HepG2 (cell line): ENCODE measurements around the gene MALRD1. TPM values are rescaled to one million over a fixed set of nuclear protein-coding genes. Genes with fewer than 3 reads are reported as not detected.

ENCODE experiments used
- ATAC-seq: fragments of 200-7000 bp; cut with Tn5 transposase; 3 replicates; pipeline ENCODE4 v1.9.1; 2020; ENCODE audit warnings: mild to moderate bottlenecking, moderate library complexity
- BruUV-seq: library from RNA; stranded (reverse); fragments of 400-500 nt; replicated peaks from 2 replicates; lab custom pipeline; 2021; lab: Mats Ljungman, UMichigan
- CTCF ChIA-PET: fragments of 300-600 bp; formaldehyde crosslinking; extraction: SDS; loops from one replicate; lab custom pipeline; 2021; ENCODE audit warnings: low total read pairs, inconsistent platforms, low intra/inter-chr PET ratio; lab: Yijun Ruan, JAX
- POLR2A ChIA-PET: fragments of 350-600 bp; sonication (Branson Sonifier 250); formaldehyde crosslinking; loops from one replicate; lab custom pipeline; 2020; ENCODE audit warnings: antibody characterized with exemption, inconsistent platforms; lab: Yijun Ruan, JAX
- DNase-seq: peaks from one replicate; pipeline ENCODE4 v3.0.0-alpha.2; 2015; ENCODE audit warnings: low spot score
- FAIRE-seq: peaks from 3 replicates; lab custom pipeline; 2011; peaks lifted over from hg19 to GRCh38; lab: Jason Lieb, UNC
- H2AFZ ChIP-seq: one replicate; pipeline ENCODE4 v1.6.1; 2011; ENCODE audit warnings: low read length, inconsistent platforms
- H3K27ac ChIP-seq: fragments of 300-600 bp; 3 replicates; pipeline ENCODE4 v1.8.0; 2011; ENCODE audit warnings: mixed run types, mild to moderate bottlenecking, mixed read lengths, low read length, inconsistent platforms; ENCODE audit not compliant: insufficient read depth; ENCODE audit errors: extremely low read length
- H3K27me3 ChIP-seq, 2 experiments: fragments of 200-600 bp in 1 of 2; 2 replicates in 1 of 2; 3 replicates in 1 of 2; pipeline versions ENCODE4 v1.6.0 to v1.8.0; 2011; ENCODE audit warnings: low read length in 2 of 2, mild to moderate bottlenecking in 2 of 2, moderate library complexity in 2 of 2, inconsistent platforms in 1 of 2; ENCODE audit not compliant: insufficient read depth in 2 of 2, control insufficient read depth in 1 of 2
- H3K36me3 ChIP-seq, 2 experiments: fragments of 200-600 bp in 1 of 2; replicated peaks in 1 of 2; 2 replicates in 1 of 2; 3 replicates in 1 of 2; pipeline versions ENCODE4 v1.5.1 to v1.8.0; 2011; ENCODE audit warnings: low read length in 2 of 2, inconsistent platforms in 1 of 2; ENCODE audit not compliant: insufficient read depth in 2 of 2, control insufficient read depth in 1 of 2
- H3K4me1 ChIP-seq: 2 replicates; pipeline ENCODE4 v1.5.1; 2012; ENCODE audit warnings: low read length, inconsistent platforms; ENCODE audit not compliant: insufficient read depth
- H3K4me2 ChIP-seq: 2 replicates; pipeline ENCODE4 v1.6.0; 2011; ENCODE audit warnings: low read depth, low read length, inconsistent platforms
- H3K4me3 ChIP-seq, 3 experiments: fragments of 200-600 bp in 1 of 3; sonication (generic), shearing (Covaris generic) in 1 of 3; replicated peaks in 1 of 3; 2 replicates each; pipeline ENCODE4 v1.5.1; 2011 to 2016; ENCODE audit warnings: low read length in 3 of 3, inconsistent platforms in 2 of 3, low read depth in 2 of 3, mild to moderate bottlenecking in 2 of 3, control low read depth in 1 of 3, mixed read lengths in 1 of 3; ENCODE audit not compliant: insufficient read depth in 1 of 3
- H3K79me2 ChIP-seq: one replicate; pipeline ENCODE4 v1.6.1; 2011; ENCODE audit warnings: low read length, inconsistent platforms; ENCODE audit not compliant: insufficient read depth
- H3K9ac ChIP-seq: 2 replicates; pipeline ENCODE4 v1.6.0; 2011; ENCODE audit warnings: mild to moderate bottlenecking, low read depth, low read length, inconsistent platforms; ENCODE audit not compliant: insufficient read depth
- H3K9me3 ChIP-seq: 2 replicates; pipeline ENCODE4 v1.5.1; 2012; ENCODE audit warnings: mild to moderate bottlenecking, low read length
- H4K20me1 ChIP-seq: 2 replicates; pipeline ENCODE4 v1.6.0; 2011; ENCODE audit warnings: inconsistent platforms, mild to moderate bottlenecking, low read length, moderate library complexity; ENCODE audit not compliant: insufficient read depth
- AGO2 ChIP-seq: fragments of 200-400 bp; formaldehyde crosslinking; optimal IDR thresholded peaks from 2 replicates; pipeline ENCODE3; 2017; ENCODE audit warnings: mild to moderate bottlenecking, low read depth, low read length, moderate library complexity
- CHD2 ChIP-seq: IDR thresholded peaks from 2 replicates; pipeline ENCODE4 v1.6.1; 2011; ENCODE audit warnings: low read depth, low read length, improper control_type of control experiment
- MAF1 ChIP-seq: sonication (generic); formaldehyde crosslinking; IDR thresholded peaks from 2 replicates; pipeline ENCODE4 v1.5.0; 2020; ENCODE audit warnings: missing genetic modification reagents, borderline replicate concordance
- NR1H2 ChIP-seq: sonication (generic); formaldehyde crosslinking; IDR thresholded peaks from 2 replicates; pipeline ENCODE4 v1.8.1; 2022; ENCODE audit warnings: low read depth, missing genetic modification reagents, borderline replicate concordance
- PRMT3 ChIP-seq: sonication (generic); formaldehyde crosslinking; IDR thresholded peaks from 2 replicates; pipeline ENCODE4 v1.8.1; 2022; ENCODE audit warnings: low read depth, mild to moderate bottlenecking, moderate library complexity, missing genetic modification reagents, borderline replicate concordance
- SMC3 ChIP-seq: IDR thresholded peaks from 2 replicates; pipeline ENCODE4 v1.6.1; 2011; ENCODE audit warnings: low read length, improper control_type of control experiment
- STAT5B ChIP-seq: sonication (generic); formaldehyde crosslinking; IDR thresholded peaks from 2 replicates; pipeline ENCODE4 v1.4.0; 2020; ENCODE audit warnings: missing genetic modification reagents
- U2AF1 ChIP-seq: fragments of 200-400 bp; formaldehyde crosslinking; optimal IDR thresholded peaks from 2 replicates; pipeline ENCODE3; 2017; ENCODE audit warnings: mild to moderate bottlenecking, low read depth, low read length
- ZBTB20 ChIP-seq: sonication (generic); formaldehyde crosslinking; IDR thresholded peaks from 2 replicates; pipeline ENCODE4 v1.8.1; 2023; ENCODE audit warnings: missing genetic modification reagents, low read depth, mild to moderate bottlenecking, borderline replicate concordance
- ZFP37 ChIP-seq: sonication (generic); formaldehyde crosslinking; IDR thresholded peaks from 2 replicates; pipeline ENCODE4 v1.4.0; 2020; ENCODE audit warnings: missing genetic modification reagents, borderline replicate concordance
- ZNF776 ChIP-seq: sonication (generic); formaldehyde crosslinking; IDR thresholded peaks from 2 replicates; pipeline ENCODE4 v1.4.0; 2020; ENCODE audit warnings: mild to moderate bottlenecking, missing genetic modification reagents
- ZSCAN22 ChIP-seq: sonication (generic); formaldehyde crosslinking; IDR thresholded peaks from 2 replicates; pipeline ENCODE4 v1.4.0; 2020; ENCODE audit warnings: mild to moderate bottlenecking, missing genetic modification reagents
- WGBS: methylation state at CpG from one replicate; pipeline ENCODE4 v1.1.6; 2017; ENCODE audit warnings: low lambda C conversion rate; 5-methylcytosine and 5-hydroxymethylcytosine counted together
- in situ Hi-C: cut with HindIII; loops from 2 replicates; pipeline ENCODE4 v1.10.0; 2017; ENCODE audit warnings: low pct_unique_long_range_greater_than_20kb; ENCODE audit not compliant: extremely low pct_ligation_motif_present
- intact Hi-C: fragments of 100-400 bp; cut with micrococcal nuclease; formaldehyde crosslinking; loops from one replicate; pipeline ENCODE4 v1.10.0; 2022; ENCODE audit not compliant: unreplicated experiment
- polyA plus RNA-seq, 8 experiments: library from polyadenylated mRNA; depleted of rRNA in 3 of 8; stranded (reverse) in 7 of 8; unstranded in 1 of 8; fragments of >200 nt; fragmentation: Illumina TruSeq in 4 of 8; extraction: Trizol in 4 of 8; gene quantifications; 2 replicates each; pipeline versions ENCODE4 v1.2.1 to v1.2.3, GENCODE V29; 2011 to 2016; ENCODE audit warnings: low read depth in 4 of 8, missing spikeins in 1 of 8, mixed read lengths in 1 of 8; ENCODE audit not compliant: insufficient read depth in 1 of 8
- total RNA-seq, 5 experiments: library from RNA; depleted of rRNA; stranded (reverse); fragments of >200 nt; fragmentation: Illumina TruSeq; extraction: Trizol; gene quantifications; 2 replicates each; pipeline ENCODE4 v1.2.3, GENCODE V29; 2016; ENCODE audit warnings: low read depth in 1 of 5
- TF ChIP-seq, protein P1 (sequence below): sonication (generic); formaldehyde crosslinking; IDR thresholded peaks from 2 replicates; pipeline ENCODE4 v1.4.0; 2020; ENCODE audit warnings: missing genetic modification reagents, borderline replicate concordance
- TF ChIP-seq, protein P2 (sequence below): sonication (generic); formaldehyde crosslinking; IDR thresholded peaks from 2 replicates; pipeline ENCODE4 v1.4.0; 2020; ENCODE audit warnings: mild to moderate bottlenecking, missing genetic modification reagents, borderline replicate concordance
- TF ChIP-seq, protein P3 (sequence below): sonication (generic); formaldehyde crosslinking; IDR thresholded peaks from 2 replicates; pipeline ENCODE4 v1.9.0; 2021; ENCODE audit warnings: missing genetic modification reagents, borderline replicate concordance
- TF ChIP-seq, protein P4 (sequence below): sonication (generic); formaldehyde crosslinking; IDR thresholded peaks from 2 replicates; pipeline ENCODE4 v1.5.0; 2020; ENCODE audit warnings: missing genetic modification reagents

MALRD1 gene
- total and polyA plus RNA-seq, 2 of the 13 experiments (the other 11 are each of a cell fraction or from before 2014, with no cell fraction given) = 5.7 to 15.4 TPM

DNA sequence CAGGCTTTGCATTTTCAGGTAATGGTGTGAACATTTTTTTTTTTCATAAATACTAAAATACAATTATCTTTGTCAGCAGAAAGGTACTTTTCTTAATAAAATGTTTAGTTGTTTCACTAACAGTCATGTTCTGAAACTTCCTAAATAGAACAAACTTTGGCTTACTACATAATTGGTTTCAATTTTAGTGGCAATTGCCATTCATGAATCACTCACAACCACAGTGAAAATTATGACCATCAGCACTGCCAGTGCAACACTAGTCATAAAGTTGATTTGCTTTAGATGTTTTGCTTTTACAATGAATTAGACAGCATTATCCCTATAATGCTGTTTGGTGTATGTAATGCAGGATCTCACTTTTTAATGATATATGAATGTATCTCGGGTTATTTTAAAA lies 470.0 kb downstream of the MALRD1 start:
- ATAC-seq = no peak
- no TSS peak for BruUV-seq
- POLR2A ChIA-PET = no interaction called here
- TF ChIP-seq NR1H2 (CRISPR knock-in tag) = no peak
- TF ChIP-seq PRMT3 (CRISPR knock-in tag) = no peak
- no peak for TF ChIP-seq MAF1 (CRISPR knock-in tag)
- no peak for TF ChIP-seq ZFP37 (CRISPR knock-in tag)
- TF ChIP-seq CHD2 = no peak
- TF ChIP-seq, protein P1, sequence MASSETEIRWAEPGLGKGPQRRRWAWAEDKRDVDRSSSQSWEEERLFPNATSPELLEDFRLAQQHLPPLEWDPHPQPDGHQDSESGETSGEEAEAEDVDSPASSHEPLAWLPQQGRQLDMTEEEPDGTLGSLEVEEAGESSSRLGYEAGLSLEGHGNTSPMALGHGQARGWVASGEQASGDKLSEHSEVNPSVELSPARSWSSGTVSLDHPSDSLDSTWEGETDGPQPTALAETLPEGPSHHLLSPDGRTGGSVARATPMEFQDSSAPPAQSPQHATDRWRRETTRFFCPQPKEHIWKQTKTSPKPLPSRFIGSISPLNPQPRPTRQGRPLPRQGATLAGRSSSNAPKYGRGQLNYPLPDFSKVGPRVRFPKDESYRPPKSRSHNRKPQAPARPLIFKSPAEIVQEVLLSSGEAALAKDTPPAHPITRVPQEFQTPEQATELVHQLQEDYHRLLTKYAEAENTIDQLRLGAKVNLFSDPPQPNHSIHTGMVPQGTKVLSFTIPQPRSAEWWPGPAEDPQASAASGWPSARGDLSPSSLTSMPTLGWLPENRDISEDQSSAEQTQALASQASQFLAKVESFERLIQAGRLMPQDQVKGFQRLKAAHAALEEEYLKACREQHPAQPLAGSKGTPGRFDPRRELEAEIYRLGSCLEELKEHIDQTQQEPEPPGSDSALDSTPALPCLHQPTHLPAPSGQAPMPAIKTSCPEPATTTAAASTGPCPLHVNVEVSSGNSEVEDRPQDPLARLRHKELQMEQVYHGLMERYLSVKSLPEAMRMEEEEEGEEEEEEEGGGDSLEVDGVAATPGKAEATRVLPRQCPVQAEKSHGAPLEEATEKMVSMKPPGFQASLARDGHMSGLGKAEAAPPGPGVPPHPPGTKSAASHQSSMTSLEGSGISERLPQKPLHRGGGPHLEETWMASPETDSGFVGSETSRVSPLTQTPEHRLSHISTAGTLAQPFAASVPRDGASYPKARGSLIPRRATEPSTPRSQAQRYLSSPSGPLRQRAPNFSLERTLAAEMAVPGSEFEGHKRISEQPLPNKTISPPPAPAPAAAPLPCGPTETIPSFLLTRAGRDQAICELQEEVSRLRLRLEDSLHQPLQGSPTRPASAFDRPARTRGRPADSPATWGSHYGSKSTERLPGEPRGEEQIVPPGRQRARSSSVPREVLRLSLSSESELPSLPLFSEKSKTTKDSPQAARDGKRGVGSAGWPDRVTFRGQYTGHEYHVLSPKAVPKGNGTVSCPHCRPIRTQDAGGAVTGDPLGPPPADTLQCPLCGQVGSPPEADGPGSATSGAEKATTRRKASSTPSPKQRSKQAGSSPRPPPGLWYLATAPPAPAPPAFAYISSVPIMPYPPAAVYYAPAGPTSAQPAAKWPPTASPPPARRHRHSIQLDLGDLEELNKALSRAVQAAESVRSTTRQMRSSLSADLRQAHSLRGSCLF (CRISPR knock-in tag) = no peak
- TF ChIP-seq, protein P2, sequence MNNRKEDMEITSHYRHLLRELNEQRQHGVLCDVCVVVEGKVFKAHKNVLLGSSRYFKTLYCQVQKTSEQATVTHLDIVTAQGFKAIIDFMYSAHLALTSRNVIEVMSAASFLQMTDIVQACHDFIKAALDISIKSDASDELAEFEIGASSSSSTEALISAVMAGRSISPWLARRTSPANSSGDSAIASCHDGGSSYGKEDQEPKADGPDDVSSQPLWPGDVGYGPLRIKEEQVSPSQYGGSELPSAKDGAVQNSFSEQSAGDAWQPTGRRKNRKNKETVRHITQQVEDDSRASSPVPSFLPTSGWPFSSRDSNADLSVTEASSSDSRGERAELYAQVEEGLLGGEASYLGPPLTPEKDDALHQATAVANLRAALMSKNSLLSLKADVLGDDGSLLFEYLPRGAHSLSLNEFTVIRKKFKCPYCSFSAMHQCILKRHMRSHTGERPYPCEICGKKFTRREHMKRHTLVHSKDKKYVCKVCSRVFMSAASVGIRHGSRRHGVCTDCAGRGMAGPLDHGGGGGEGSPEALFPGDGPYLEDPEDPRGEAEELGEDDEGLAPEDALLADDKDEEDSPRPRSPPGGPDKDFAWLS (CRISPR knock-in tag) = no peak
- TF ChIP-seq, protein P3, sequence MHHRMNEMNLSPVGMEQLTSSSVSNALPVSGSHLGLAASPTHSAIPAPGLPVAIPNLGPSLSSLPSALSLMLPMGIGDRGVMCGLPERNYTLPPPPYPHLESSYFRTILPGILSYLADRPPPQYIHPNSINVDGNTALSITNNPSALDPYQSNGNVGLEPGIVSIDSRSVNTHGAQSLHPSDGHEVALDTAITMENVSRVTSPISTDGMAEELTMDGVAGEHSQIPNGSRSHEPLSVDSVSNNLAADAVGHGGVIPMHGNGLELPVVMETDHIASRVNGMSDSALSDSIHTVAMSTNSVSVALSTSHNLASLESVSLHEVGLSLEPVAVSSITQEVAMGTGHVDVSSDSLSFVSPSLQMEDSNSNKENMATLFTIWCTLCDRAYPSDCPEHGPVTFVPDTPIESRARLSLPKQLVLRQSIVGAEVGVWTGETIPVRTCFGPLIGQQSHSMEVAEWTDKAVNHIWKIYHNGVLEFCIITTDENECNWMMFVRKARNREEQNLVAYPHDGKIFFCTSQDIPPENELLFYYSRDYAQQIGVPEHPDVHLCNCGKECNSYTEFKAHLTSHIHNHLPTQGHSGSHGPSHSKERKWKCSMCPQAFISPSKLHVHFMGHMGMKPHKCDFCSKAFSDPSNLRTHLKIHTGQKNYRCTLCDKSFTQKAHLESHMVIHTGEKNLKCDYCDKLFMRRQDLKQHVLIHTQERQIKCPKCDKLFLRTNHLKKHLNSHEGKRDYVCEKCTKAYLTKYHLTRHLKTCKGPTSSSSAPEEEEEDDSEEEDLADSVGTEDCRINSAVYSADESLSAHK (CRISPR knock-in tag) = no peak
- TF ChIP-seq, protein P4, sequence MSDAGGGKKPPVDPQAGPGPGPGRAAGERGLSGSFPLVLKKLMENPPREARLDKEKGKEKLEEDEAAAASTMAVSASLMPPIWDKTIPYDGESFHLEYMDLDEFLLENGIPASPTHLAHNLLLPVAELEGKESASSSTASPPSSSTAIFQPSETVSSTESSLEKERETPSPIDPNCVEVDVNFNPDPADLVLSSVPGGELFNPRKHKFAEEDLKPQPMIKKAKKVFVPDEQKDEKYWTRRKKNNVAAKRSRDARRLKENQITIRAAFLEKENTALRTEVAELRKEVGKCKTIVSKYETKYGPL (CRISPR knock-in tag) = no peak
- TF ChIP-seq STAT5B = no peak
- no peak for TF ChIP-seq U2AF1
- no peak for TF ChIP-seq ZSCAN22 (CRISPR knock-in tag)
- TF ChIP-seq AGO2 = no peak
- no peak for TF ChIP-seq SMC3
- no peak for TF ChIP-seq ZNF776
- no peak for TF ChIP-seq ZBTB20 (CRISPR knock-in tag)

More for the DNA sequence above, 470.0 kb downstream of the MALRD1 start:
- H3K79me2 ChIP-seq = no peaks in the 10 kb centered on the region
- H3K4me1 ChIP-seq = no peaks in the 10 kb centered on the region
- in situ Hi-C loops (no loop called here), intact Hi-C loops (no loop called here)
- no peak overlapping the region for H3K27ac ChIP-seq
- WGBS = 35% methylated on average over 1 of the region's 1 CpG
- H3K9ac ChIP-seq = no peak overlapping the region
- DNase-seq (no peak), FAIRE-seq (no peak)
- H3K4me3 ChIP-seq = no peak overlapping the region
- H4K20me1 ChIP-seq = no peaks in the 10 kb centered on the region
- H3K27me3 ChIP-seq = no peaks in the 10 kb centered on the region
- CTCF ChIA-PET = no interaction called here
- H3K36me3 ChIP-seq = no peaks in the 10 kb centered on the region
- H3K4me2 ChIP-seq = no peak overlapping the region
- H2AFZ ChIP-seq = no peak overlapping the region
- peaks cover 23% of the 10 kb centered on the region for H3K9me3 ChIP-seq
